Measurements from ENCODE around the gene THADA. TPM values are rescaled to one million over a fixed set of nuclear protein-coding genes. Genes with fewer than 3 reads are reported as not detected.

Gene THADA
- total and polyA plus RNA-seq, 2 donors (not counting 3 experiments of a cell fraction or from before 2014, with no cell fraction given), result 22.6 to 25.3 TPM

DNA sequence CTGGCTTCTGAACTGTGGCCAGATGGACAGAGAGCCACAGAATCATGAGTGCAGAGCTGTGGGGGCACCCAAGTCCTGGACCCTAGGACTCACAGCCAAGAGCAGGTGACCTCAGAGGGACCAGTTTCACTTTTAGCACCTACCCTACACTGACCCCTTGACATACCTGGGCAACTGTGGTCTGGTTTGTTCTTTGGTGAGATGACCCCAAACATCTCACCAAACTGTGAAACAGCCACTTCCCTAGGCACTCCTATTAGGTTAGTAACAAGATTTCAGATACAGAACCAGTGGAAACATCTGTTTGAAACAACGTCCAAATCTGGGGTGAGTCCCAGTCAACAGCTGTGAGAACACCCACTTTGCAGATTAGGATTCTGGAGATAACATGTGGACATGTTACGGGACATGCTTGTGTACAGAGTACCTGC lies 367.5 kb downstream of the THADA start:
- Histone ChIP-seq H3K4me3 (replicated peaks in 1 of 3; ENCODE audit: insufficient read depth in 1 of 3, low read depth in 1 of 3, low read length in 3 of 3) (no peak overlapping the region), H2AFZ (ENCODE audit: low read depth, low read length) (no peak overlapping the region), H4K20me1 (replicated peaks; ENCODE audit: control insufficient read depth, extremely low read depth, insufficient read depth, low read length) (no peaks in the 10 kb centered on the region), H3K27ac (ENCODE audit: insufficient read depth, low read depth, low read length) (no peak overlapping the region), H3K9me3 (replicated peaks; ENCODE audit: control insufficient read depth, insufficient read depth, low read length) (no peaks in the 10 kb centered on the region), H3K4me2 (ENCODE audit: insufficient read depth, low read length) (peak overlapping the region; percentile 70), H3K27me3 (ENCODE audit: control insufficient read depth in 2 of 2, insufficient read depth in 2 of 2, low read length in 2 of 2) (no peaks in the 10 kb centered on the region), H3K4me1 (ENCODE audit: control insufficient read depth, extremely low read depth, insufficient read depth, low read length) (peaks cover 13% of the 10 kb centered on the region), H3K36me3 (ENCODE audit: control insufficient read depth in 2 of 2, extremely low read depth in 1 of 2, insufficient read depth in 2 of 2, low read length in 2 of 2) (peaks cover 0 to 6% of the 10 kb centered on the region in 2 experiments), H3K79me2 (ENCODE audit: control insufficient read depth, insufficient read depth, low read length) (peaks cover 30% of the 10 kb centered on the region), H3K9ac (replicated peaks; ENCODE audit: extremely low read depth, insufficient read depth, low read length) (no peak overlapping the region), H3K9me1 (replicated peaks; ENCODE audit: control insufficient read depth, extremely low read depth, insufficient read depth, low read length) (no peaks in the 10 kb centered on the region)
- dilution Hi-C loops (cut with MboI; ENCODE audit: extremely low pct_ligation_motif_present, low sequenced_read_pairs), result loop anchor here (10.0 kb wide), 1 partner anchor 54 kb away; no protein-coding TSS in a partner anchor
- FAIRE-seq, result no peak
- no TSS peak for BruUV-seq (replicated peaks)
- TF ChIP-seq EZH2 (IDR thresholded peaks at IDR 0.05; ENCODE audit: borderline replicate concordance, low read depth, low read length, severe bottlenecking) (no peak), GATA2 (IDR thresholded peaks at IDR 0.05; ENCODE audit: insufficient read depth, insufficient read length, low read depth, low read length) (no peak), POLR2A (IDR thresholded peaks at IDR 0.05; ENCODE audit: low read depth, low read length) (peak; percentile 20)
- no peak for DNase-seq (ENCODE audit: low read depth, low spot score)
- CTCF ChIA-PET, result interaction anchor here (0.6 to 12.8 kb wide), 40 partner anchors 10 to 405 kb away, joined by 3 to 240 read pairs (median 5); no protein-coding TSS in a partner anchor
- intact Hi-C loops (cut with micrococcal nuclease), result loop anchor here (5.0 kb wide), 1 partner anchor 416 kb away; no protein-coding TSS in a partner anchor
- POLR2A ChIA-PET, result interaction anchor here (0.5 to 2.1 kb wide), 4 partner anchors 142 to 333 kb away, joined by 4 to 9 read pairs (median 6); no protein-coding TSS in a partner anchor

DNA sequence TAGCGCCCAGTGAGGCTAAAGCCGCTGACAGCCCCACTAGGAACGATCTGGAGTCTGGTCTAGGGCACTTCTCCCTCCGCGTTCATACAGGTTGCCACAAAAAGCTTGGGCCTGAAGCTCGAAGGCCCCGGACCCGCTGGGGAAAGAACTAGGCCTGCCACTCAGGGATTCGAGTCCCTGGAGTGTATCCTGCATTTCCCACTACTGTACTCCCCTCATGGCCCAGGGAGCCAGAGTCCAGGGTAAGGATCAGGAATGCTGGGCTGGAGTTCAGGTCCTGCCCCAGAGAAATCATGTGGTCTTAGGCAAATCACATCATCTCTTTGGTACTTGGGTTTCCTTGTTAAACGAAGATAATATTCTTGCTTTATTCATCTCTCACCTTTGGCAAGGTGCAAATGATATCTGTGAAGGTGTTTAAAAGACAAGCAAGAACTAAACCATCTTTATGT lies 368.0 kb downstream of the THADA start:
- Histone ChIP-seq H3K36me3 (ENCODE audit: control insufficient read depth in 2 of 2, extremely low read depth in 1 of 2, insufficient read depth in 2 of 2, low read length in 2 of 2) (peaks cover 0 to 6% of the 10 kb centered on the region in 2 experiments), H3K9me1 (replicated peaks; ENCODE audit: control insufficient read depth, extremely low read depth, insufficient read depth, low read length) (no peaks in the 10 kb centered on the region), H3K4me1 (ENCODE audit: control insufficient read depth, extremely low read depth, insufficient read depth, low read length) (peaks cover 18% of the 10 kb centered on the region), H3K27ac (ENCODE audit: insufficient read depth, low read depth, low read length) (peak overlapping the region; percentile 55), H3K4me3 (replicated peaks in 1 of 3; ENCODE audit: insufficient read depth in 1 of 3, low read depth in 1 of 3, low read length in 3 of 3) (peak overlapping the region in 2 of 3 experiments; percentile 32 to 58), H3K9ac (replicated peaks; ENCODE audit: extremely low read depth, insufficient read depth, low read length) (peak overlapping the region; percentile 73), H3K9me3 (replicated peaks; ENCODE audit: control insufficient read depth, insufficient read depth, low read length) (no peaks in the 10 kb centered on the region), H2AFZ (ENCODE audit: low read depth, low read length) (no peak overlapping the region), H3K27me3 (ENCODE audit: control insufficient read depth in 2 of 2, insufficient read depth in 2 of 2, low read length in 2 of 2) (no peaks in the 10 kb centered on the region), H4K20me1 (replicated peaks; ENCODE audit: control insufficient read depth, extremely low read depth, insufficient read depth, low read length) (no peaks in the 10 kb centered on the region), H3K4me2 (ENCODE audit: insufficient read depth, low read length) (peak overlapping the region; percentile 70), H3K79me2 (ENCODE audit: control insufficient read depth, insufficient read depth, low read length) (peaks cover 34% of the 10 kb centered on the region)
- ChIA-PET CTCF (interaction anchor here (0.6 to 12.8 kb wide), 34 partner anchors 12 to 400 kb away, joined by 3 to 240 read pairs (median 5); no protein-coding TSS in a partner anchor), POLR2A (interaction anchor here (1.3 to 2.1 kb wide), 8 partner anchors 53 to 280 kb away, joined by 3 to 16 read pairs (median 7); no protein-coding TSS in a partner anchor)
- DNase-seq (ENCODE audit: low read depth, low spot score) (no peak), FAIRE-seq (no peak)
- no TSS peak for BruUV-seq (replicated peaks)
- dilution Hi-C loops (cut with MboI; ENCODE audit: extremely low pct_ligation_motif_present, low sequenced_read_pairs), result loop anchor here (10.0 kb wide), 1 partner anchor 53 kb away; no protein-coding TSS in a partner anchor
- TF ChIP-seq, protein P1, sequence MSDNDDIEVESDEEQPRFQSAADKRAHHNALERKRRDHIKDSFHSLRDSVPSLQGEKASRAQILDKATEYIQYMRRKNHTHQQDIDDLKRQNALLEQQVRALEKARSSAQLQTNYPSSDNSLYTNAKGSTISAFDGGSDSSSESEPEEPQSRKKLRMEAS (IDR thresholded peaks at IDR 0.05; ENCODE audit: insufficient read depth, insufficient read length), result no peak
- TF ChIP-seq FOS (IDR thresholded peaks at IDR 0.05; ENCODE audit: borderline replicate concordance, insufficient read depth, low read length) (no peak), JUN (IDR thresholded peaks at IDR 0.05; ENCODE audit: borderline replicate concordance, insufficient read depth, insufficient read length, low read depth) (no peak), EZH2 (IDR thresholded peaks at IDR 0.05; ENCODE audit: borderline replicate concordance, low read depth, low read length, severe bottlenecking) (no peak)
- TF ChIP-seq, protein P2, sequence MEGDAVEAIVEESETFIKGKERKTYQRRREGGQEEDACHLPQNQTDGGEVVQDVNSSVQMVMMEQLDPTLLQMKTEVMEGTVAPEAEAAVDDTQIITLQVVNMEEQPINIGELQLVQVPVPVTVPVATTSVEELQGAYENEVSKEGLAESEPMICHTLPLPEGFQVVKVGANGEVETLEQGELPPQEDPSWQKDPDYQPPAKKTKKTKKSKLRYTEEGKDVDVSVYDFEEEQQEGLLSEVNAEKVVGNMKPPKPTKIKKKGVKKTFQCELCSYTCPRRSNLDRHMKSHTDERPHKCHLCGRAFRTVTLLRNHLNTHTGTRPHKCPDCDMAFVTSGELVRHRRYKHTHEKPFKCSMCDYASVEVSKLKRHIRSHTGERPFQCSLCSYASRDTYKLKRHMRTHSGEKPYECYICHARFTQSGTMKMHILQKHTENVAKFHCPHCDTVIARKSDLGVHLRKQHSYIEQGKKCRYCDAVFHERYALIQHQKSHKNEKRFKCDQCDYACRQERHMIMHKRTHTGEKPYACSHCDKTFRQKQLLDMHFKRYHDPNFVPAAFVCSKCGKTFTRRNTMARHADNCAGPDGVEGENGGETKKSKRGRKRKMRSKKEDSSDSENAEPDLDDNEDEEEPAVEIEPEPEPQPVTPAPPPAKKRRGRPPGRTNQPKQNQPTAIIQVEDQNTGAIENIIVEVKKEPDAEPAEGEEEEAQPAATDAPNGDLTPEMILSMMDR (IDR thresholded peaks at IDR 0.05; ENCODE audit: extremely low read depth in 1 of 2, insufficient read depth in 1 of 2, low read depth in 1 of 2, low read length in 2 of 2), result peak in 1 of 2 donors; percentile 52
- intact Hi-C loops (cut with micrococcal nuclease), result loop anchor here (5.0 kb wide), 1 partner anchor 416 kb away; no protein-coding TSS in a partner anchor

All from endothelial cell of umbilical vein (primary cell).